GM18519 (cell line): Measurements from ENCODE around the gene CAMKK1.
"Not testable (repeated sequence)": the region's sequence is repeated elsewhere in the genome, so short reads cannot be mapped to it uniquely, and the experiment has no call there.

Experiments used
- ATAC-seq: cut with Tn5 transposase; IDR thresholded peaks from one replicate; pipeline ENCODE4 v1.9.1; 2021; ENCODE audit warnings: mild to moderate bottlenecking, moderate library complexity; ENCODE audit not compliant: unreplicated experiment, low FRiP score

CAMKK1 gene

GRCh38 chr17:3880983-3881382 is 11.9 kb downstream of the CAMKK1 start:
- no peak for ATAC-seq

- no peak for ATAC-seq
Measured at GRCh38 chr17:3879591-3880417, 13.0 kb downstream of the CAMKK1 start.

- no peak for ATAC-seq
Measured at GRCh38 chr17:3879186-3879585, 13.7 kb downstream of the CAMKK1 start.

GRCh38 chr17:3877220-3877619 is 15.6 kb downstream of the CAMKK1 start:
- ATAC-seq, result no peak

DNA sequence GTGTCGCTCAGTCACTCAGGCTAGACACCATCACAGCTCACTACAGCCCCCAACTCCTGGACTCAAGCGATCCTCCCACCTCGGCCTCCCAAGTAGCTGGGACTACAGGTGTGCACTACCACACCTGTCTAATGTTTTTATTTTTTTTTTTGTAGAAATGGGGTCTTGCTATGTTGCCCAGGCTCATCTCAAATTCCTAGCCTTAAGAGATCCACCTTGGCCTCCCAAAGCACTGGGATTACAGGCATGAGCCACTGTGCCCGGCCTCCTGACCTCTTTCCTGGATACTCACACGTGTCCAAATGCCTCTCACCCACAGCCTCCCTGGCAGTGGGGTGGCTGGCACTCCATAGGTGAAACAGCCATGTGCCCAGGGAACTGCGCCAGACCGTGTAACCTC is 17.5 kb downstream of the CAMKK1 start:
- ATAC-seq, result no peak

GRCh38 chr17:3873862-3874261 is 19.0 kb downstream of the CAMKK1 start:
- no peak for ATAC-seq

GRCh38 chr17:3870871-3871306 is 22.0 kb downstream of the CAMKK1 start:
- ATAC-seq, result no peak

DNA sequence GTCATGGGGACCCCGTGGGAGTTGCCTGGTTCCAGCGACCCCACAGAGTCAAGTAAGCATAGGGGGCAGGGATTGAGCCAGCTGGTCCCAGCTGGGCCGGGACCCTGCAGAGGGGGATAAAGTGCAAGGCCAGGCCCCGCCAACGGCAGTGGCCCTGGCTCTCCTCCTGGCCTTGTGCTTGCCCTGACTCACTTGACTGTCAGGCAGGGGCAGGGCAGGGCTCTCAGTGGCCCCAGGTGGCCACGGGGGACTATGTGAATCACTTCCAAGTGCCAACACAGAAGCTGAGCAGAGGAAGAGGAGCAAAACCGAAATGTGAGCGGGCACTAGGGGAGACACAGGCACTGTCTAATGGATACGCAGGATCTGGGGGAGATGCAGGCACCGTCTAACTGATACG is 25.2 kb downstream of the CAMKK1 start:
- ATAC-seq, result no peak

- ATAC-seq, result no peak
Measured at GRCh38 chr17:3867106-3867505, 25.7 kb downstream of the CAMKK1 start.

- no peak for ATAC-seq
Measured at GRCh38 chr17:3866276-3866675, 26.6 kb downstream of the CAMKK1 start.

GRCh38 chr17:3865176-3865575 is 27.7 kb downstream of the CAMKK1 start:
- no peak for ATAC-seq

DNA sequence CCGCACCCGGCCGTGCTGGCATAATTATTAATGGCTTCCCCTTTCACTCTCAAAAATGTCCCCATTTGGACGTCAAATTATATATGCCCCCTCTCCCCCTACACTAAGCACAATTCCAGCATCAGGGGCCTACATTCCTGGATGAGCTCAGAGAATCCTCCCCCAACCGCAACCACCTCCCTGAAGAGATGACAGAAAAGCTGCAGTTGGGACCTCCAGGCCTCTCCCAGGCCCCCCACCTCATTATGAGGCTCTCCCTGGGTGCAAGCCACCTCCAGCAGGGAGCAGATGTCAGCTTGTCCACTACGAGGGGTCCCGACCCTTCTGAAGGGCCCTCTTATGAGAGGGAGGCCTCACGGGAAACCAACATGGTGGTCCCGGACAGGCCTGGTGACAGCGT is 28.3 kb downstream of the CAMKK1 start:
- ATAC-seq, result no peak

GRCh38 chr17:3861761-3862681 is 30.8 kb downstream of the CAMKK1 start:
- no peak for ATAC-seq

- ATAC-seq, result no peak
Measured at GRCh38 chr17:3860939-3861700, 31.7 kb downstream of the CAMKK1 start.

DNA sequence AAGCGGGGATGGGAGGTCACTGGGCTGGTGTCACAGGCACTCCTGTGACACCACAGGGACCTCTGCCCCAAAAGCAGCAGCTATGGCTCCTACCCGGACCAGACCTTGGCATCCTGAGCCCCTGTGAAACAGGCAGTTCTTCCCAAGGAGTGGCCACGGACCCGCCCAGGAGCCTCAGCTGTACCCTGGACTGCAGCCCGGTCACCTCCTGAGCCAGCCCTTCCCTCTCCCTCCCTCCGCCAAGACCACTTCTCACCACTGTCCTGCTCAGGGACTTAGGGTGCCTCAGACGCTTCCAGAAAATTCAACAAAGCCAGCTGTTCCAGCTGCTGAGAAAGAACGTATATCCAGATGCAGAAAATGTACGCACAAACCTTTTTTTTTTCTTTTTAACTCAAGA is 32.9 kb downstream of the CAMKK1 start:
- ATAC-seq, result no peak

DNA sequence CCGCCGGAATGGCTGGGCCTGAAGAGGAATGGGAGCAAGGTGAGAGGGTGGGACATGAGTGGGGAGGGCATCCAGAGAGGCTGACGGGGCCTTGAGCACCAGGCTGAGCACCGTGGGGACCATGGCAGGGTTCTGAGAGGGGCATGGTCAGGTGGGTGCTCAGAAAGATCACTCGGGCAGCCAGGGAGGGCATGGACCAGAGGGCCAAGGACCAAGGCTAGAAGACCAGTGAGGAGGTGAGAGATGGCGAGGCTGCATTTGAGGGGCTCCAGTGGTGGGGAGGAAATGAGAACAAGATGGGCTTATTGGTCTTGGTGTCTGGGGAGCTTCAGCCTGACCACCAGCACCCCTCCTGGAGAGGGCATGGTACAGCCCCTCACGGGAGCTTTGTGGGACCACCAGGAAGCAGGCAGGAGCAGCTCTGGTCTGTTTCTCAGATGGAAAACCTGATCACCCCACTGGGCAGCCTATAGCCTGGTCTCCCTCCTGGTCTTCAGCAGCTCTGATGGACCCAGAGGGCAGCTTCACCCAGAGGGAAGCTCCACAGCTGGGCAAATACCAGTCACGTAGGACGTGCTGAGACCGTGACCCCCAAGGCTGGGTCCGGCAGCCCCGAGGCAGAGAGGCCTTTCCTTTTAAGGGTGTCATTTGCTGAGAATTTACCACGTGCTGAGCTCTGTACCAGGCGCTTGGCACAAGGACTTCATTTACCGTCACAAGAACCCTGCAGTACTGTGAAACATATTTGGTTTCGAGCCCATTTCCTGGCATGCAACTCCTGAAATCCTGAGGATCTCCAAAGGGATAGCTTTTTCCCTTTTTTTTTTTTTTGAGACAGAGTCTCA is 35.4 kb downstream of the CAMKK1 start:
- ATAC-seq, result no peak

DNA sequence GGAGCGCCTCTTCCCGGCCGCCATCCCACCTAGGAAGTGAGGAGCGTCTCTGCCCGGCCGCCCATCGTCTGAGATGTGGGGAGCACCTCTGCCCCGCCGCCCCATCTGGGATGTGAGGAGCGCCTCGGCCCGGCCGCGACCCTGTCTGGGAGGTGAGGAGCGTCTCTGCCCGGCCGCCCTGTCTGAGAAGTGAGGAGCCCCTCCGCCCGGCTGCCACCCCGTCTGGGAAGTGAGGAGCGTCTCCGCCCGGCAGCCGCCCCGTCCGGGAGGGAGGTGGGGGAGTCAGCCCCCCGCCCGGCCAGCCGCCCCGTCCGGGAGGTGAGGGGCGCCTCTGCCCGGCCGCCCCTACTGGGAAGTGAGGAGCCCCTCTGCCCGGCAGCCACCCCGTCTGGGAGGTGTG is 38.6 kb downstream of the CAMKK1 start:
- not testable (repeated sequence) for ATAC-seq

GRCh38 chr17:3852561-3852960 is 40.3 kb downstream of the CAMKK1 start:
- no peak for ATAC-seq

DNA sequence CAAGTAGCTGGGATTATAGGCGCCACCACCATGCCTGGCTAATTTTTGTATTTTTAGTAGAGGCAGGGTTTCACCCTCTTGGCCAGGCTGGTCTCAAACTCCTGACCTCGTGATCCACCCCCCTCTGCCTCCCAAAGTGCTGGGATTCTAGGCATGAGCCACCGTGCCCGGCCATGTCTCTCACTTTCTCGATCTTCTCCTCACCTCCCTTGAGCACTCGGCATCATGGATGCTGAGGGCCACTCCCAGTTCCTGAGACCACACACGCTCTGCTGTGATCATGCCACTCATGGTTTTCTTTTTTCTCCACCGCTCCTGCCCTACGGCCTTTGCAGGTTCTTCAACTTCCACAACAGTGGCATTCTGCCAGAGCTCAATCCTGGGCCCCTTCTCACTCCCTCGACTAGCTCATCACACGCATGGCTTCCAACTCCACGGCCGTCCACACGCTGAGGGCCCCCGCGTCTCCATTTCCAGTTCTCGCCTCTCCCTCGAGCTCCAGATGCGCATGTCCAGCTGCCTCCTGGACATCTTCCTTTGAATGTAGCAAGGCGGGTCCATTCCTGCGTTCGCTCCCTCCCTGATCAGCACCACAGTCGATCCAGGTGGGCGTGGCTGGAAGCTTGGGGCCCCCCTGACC is 41.3 kb downstream of the CAMKK1 start:
- no peak for ATAC-seq
